ENCODE measurements around the gene BTG4. TPM values are rescaled to one million over a fixed set of nuclear protein-coding genes. Genes with fewer than 3 reads are reported as not detected.

BTG4 gene
- total RNA-seq, 3 donors from 2014 or later (not counting 1 experiment from before 2014, with no cell fraction given) = not detected

- H3K27ac Mint-ChIP-seq = no peak overlapping the region
- WGBS (ENCODE audit: insufficient coverage) = 90% methylated on average over 1 of the region's 1 CpG
Measured at GRCh38 chr11:111490496-111490895, 21.7 kb downstream of the BTG4 start.

DNA sequence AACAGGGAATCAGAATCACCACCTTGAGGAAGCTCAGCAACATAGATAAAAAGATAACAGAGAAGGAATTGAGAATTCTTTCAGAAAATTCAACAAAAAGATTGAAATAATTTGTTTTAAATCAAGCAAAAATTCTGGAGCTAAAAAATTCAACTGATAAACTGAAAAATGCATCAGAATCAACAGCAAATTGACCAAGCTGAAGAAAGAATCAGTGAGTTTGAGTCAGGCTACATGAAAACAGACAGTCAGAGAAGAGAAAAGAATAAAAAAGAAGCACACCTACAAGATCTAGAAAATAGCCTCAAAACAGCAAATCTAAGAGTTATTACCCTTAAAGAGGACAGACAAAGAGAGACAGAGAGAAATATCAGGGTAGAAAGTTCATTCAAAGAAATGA, 28.8 kb downstream of the BTG4 start:
- peaks cover 22 to 65% of the 10 kb centered on the region in 2 donors for H3K27me3 Mint-ChIP-seq (ENCODE audit: low read depth in 2 of 2)
- H3K4me1 ChIP-seq (ENCODE audit: control insufficient read depth, insufficient read depth, low read length) = no peaks in the 10 kb centered on the region
- no peak overlapping the region for H3K4me3 ChIP-seq (ENCODE audit: low read length)
- intact Hi-C loops (cut with micrococcal nuclease) = no loop called here
- no peak overlapping the region for H3K4me3 Mint-ChIP-seq
- H3K27ac ChIP-seq (ENCODE audit: low read length) = no peak overlapping the region
- TF ChIP-seq, protein P1, sequence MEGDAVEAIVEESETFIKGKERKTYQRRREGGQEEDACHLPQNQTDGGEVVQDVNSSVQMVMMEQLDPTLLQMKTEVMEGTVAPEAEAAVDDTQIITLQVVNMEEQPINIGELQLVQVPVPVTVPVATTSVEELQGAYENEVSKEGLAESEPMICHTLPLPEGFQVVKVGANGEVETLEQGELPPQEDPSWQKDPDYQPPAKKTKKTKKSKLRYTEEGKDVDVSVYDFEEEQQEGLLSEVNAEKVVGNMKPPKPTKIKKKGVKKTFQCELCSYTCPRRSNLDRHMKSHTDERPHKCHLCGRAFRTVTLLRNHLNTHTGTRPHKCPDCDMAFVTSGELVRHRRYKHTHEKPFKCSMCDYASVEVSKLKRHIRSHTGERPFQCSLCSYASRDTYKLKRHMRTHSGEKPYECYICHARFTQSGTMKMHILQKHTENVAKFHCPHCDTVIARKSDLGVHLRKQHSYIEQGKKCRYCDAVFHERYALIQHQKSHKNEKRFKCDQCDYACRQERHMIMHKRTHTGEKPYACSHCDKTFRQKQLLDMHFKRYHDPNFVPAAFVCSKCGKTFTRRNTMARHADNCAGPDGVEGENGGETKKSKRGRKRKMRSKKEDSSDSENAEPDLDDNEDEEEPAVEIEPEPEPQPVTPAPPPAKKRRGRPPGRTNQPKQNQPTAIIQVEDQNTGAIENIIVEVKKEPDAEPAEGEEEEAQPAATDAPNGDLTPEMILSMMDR (IDR thresholded peaks at IDR 0.05) = no peak
- no peak overlapping the region for H3K27ac Mint-ChIP-seq
- ATAC-seq (no peak), DNase-seq (no peak)
- H3K36me3 Mint-ChIP-seq = peaks cover 21% of the 10 kb centered on the region
- peaks cover 9% of the 10 kb centered on the region for H3K27me3 ChIP-seq (ENCODE audit: control insufficient read depth, insufficient read depth, low read length)
- H3K36me3 ChIP-seq (ENCODE audit: control insufficient read depth, insufficient read depth, low read length) = no peaks in the 10 kb centered on the region
- H3K9me3 Mint-ChIP-seq = peaks cover 11 to 30% of the 10 kb centered on the region in 2 donors
- no peaks in the 10 kb centered on the region for H3K4me1 Mint-ChIP-seq
- no peaks in the 10 kb centered on the region for H3K9me3 ChIP-seq (ENCODE audit: control insufficient read depth, insufficient read depth, low read length)

More at GRCh38 chr11:111490496-111490895, 21.7 kb downstream of the BTG4 start:
- peaks cover 5 to 11% of the 10 kb centered on the region in 2 donors for H3K9me3 Mint-ChIP-seq
- TF ChIP-seq, protein P1 (IDR thresholded peaks at IDR 0.05) = no peak
- Histone ChIP-seq H3K27me3 (ENCODE audit: control insufficient read depth, insufficient read depth, low read length) (peaks cover 2% of the 10 kb centered on the region), H3K4me3 (ENCODE audit: low read length) (no peak overlapping the region), H3K9me3 (ENCODE audit: control insufficient read depth, insufficient read depth, low read length) (no peaks in the 10 kb centered on the region), H3K36me3 (ENCODE audit: control insufficient read depth, insufficient read depth, low read length) (no peaks in the 10 kb centered on the region), H3K4me1 (ENCODE audit: control insufficient read depth, insufficient read depth, low read length) (no peaks in the 10 kb centered on the region), H3K27ac (ENCODE audit: low read length) (no peak overlapping the region)
- no peaks in the 10 kb centered on the region for H3K36me3 Mint-ChIP-seq
- peaks cover 9 to 44% of the 10 kb centered on the region in 2 donors for H3K27me3 Mint-ChIP-seq (ENCODE audit: low read depth in 2 of 2)
- H3K4me1 Mint-ChIP-seq = no peaks in the 10 kb centered on the region
- intact Hi-C loops (cut with micrococcal nuclease) = no loop called here
- DNase-seq (no peak), ATAC-seq (no peak)
- no peak overlapping the region for H3K4me3 Mint-ChIP-seq

DNA sequence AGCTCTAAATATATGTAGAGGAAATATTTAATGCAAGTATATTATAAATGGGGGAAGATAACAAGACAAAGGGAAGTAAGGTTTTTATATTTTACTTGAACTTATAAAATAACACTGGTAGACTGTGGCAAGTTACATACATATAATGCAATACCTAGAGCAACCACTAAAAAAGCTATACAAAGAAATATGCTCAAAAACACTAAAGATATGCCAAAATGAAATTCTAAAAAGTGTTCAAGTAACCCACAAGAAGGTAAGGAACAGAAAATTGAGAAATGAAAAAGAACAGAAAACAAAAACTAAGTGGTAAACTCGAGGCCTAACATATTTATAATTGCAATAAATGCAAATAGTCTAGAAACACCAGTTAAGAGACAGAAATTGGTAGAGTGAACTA, 32.5 kb downstream of the BTG4 start:
- Mint-ChIP-seq H3K27ac (no peak overlapping the region), H3K4me3 (no peak overlapping the region)
- peaks cover 7% of the 10 kb centered on the region for H3K27me3 ChIP-seq (ENCODE audit: control insufficient read depth, insufficient read depth, low read length)

DNA sequence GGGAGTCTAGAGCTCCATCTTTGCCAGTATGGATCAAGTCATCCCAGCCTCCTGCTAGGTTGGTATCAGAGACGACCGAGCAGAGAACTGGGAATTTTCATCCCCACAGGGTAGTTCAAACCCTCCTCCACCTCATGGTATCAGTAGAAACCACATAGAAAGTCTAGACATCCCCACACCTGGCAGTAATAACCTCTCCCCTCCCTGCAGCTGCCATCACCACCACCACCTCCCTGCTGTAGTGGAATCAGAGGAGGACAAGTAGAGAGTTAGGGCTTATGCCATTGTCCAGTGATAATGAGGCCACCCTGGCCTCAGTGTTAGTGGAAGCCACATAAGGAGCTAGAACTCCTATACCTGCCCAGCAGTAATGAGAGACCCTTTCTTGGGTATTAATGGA, 34.3 kb downstream of the BTG4 start:
- Histone ChIP-seq H3K4me3 (ENCODE audit: low read length) (no peak overlapping the region), H3K36me3 (ENCODE audit: control insufficient read depth, insufficient read depth, low read length) (no peaks in the 10 kb centered on the region), H3K27me3 (ENCODE audit: control insufficient read depth, insufficient read depth, low read length) (peaks cover 4% of the 10 kb centered on the region), H3K9me3 (ENCODE audit: control insufficient read depth, insufficient read depth, low read length) (no peaks in the 10 kb centered on the region), H3K4me1 (ENCODE audit: control insufficient read depth, insufficient read depth, low read length) (no peaks in the 10 kb centered on the region), H3K27ac (ENCODE audit: low read length) (no peak overlapping the region)
- no peak for ATAC-seq
- intact Hi-C loops (cut with micrococcal nuclease) = no loop called here
- no peak overlapping the region for H3K4me3 Mint-ChIP-seq
- WGBS (ENCODE audit: insufficient coverage) = 78% methylated on average over 2 of the region's 2 CpGs
- H3K27ac Mint-ChIP-seq = no peak overlapping the region
- peaks cover 2 to 7% of the 10 kb centered on the region in 2 donors for H3K9me3 Mint-ChIP-seq
- no peak for DNase-seq
- H3K4me1 Mint-ChIP-seq = no peaks in the 10 kb centered on the region
- H3K36me3 Mint-ChIP-seq = peaks cover 10% of the 10 kb centered on the region
- TF ChIP-seq, protein P1 (IDR thresholded peaks at IDR 0.05) = no peak
- H3K27me3 Mint-ChIP-seq (ENCODE audit: low read depth in 2 of 2) = peaks cover 21 to 39% of the 10 kb centered on the region in 2 donors

More for the DNA sequence above, 32.5 kb downstream of the BTG4 start:
- Histone ChIP-seq H3K36me3 (ENCODE audit: control insufficient read depth, insufficient read depth, low read length) (no peaks in the 10 kb centered on the region), H3K4me3 (ENCODE audit: low read length) (no peak overlapping the region), H3K27ac (ENCODE audit: low read length) (no peak overlapping the region), H3K4me1 (ENCODE audit: control insufficient read depth, insufficient read depth, low read length) (no peaks in the 10 kb centered on the region), H3K9me3 (ENCODE audit: control insufficient read depth, insufficient read depth, low read length) (no peaks in the 10 kb centered on the region)
- H3K27me3 Mint-ChIP-seq (ENCODE audit: low read depth in 2 of 2) = peaks cover 24 to 54% of the 10 kb centered on the region in 2 donors
- ATAC-seq (no peak), DNase-seq (no peak)
- H3K36me3 Mint-ChIP-seq = peaks cover 21% of the 10 kb centered on the region
- intact Hi-C loops (cut with micrococcal nuclease) = no loop called here
- peaks cover 6 to 20% of the 10 kb centered on the region in 2 donors for H3K9me3 Mint-ChIP-seq
- TF ChIP-seq, protein P1 (IDR thresholded peaks at IDR 0.05) = no peak
- H3K4me1 Mint-ChIP-seq = no peaks in the 10 kb centered on the region
- no CpG with 5 or more reads among the region's 1 CpG for WGBS (ENCODE audit: insufficient coverage)
